ENCODE results near the gene PROX1. TPM values are rescaled to one million over a fixed set of nuclear protein-coding genes. Genes with fewer than 3 reads are reported as not detected.

PROX1 gene
- polyA plus RNA-seq, 1 donor (not counting 4 experiments of a cell fraction or from before 2014, with no cell fraction given): 0.20 TPM

DNA sequence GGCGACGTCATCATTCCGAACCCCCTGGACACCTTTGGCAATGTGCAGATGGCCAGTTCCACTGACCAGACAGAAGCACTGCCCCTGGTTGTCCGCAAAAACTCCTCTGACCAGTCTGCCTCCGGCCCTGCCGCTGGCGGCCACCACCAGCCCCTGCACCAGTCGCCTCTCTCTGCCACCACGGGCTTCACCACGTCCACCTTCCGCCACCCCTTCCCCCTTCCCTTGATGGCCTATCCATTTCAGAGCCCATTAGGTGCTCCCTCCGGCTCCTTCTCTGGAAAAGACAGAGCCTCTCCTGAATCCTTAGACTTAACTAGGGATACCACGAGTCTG is 10.0 kb downstream of the PROX1 start:
- Histone ChIP-seq H2AFZ (ENCODE audit: control insufficient read depth, low read length) (no peak overlapping the region), H3K9ac (ENCODE audit: control insufficient read depth, extremely low read depth, insufficient read depth, low read length) (no peak overlapping the region), H3K9me3 (ENCODE audit: control insufficient read depth, low read depth, low read length) (no peaks in the 10 kb centered on the region), H3K4me3 (ENCODE audit: control insufficient read depth in 2 of 3, extremely low read depth in 1 of 3, insufficient read depth in 2 of 3, low read depth in 1 of 3, low read length in 3 of 3) (no peak overlapping the region), H4K20me1 (ENCODE audit: control insufficient read depth, extremely low read depth, insufficient read depth, low read length) (no peaks in the 10 kb centered on the region), H3K36me3 (ENCODE audit: control insufficient read depth in 2 of 2, extremely low read depth in 1 of 2, insufficient read depth in 2 of 2, low read length in 2 of 2) (no peaks in the 10 kb centered on the region), H3K27ac (ENCODE audit: control insufficient read depth, insufficient read depth, low read length) (no peak overlapping the region), H3K4me2 (ENCODE audit: control insufficient read depth, extremely low read depth, insufficient read depth, low read depth, low read length) (no peak overlapping the region), H3K4me1 (ENCODE audit: control insufficient read depth, extremely low read depth, insufficient read depth, low read length) (no peaks in the 10 kb centered on the region), H3K27me3 (ENCODE audit: control insufficient read depth, extremely low read depth, insufficient read depth, low read length) (no peaks in the 10 kb centered on the region), H3K9me1 (ENCODE audit: control insufficient read depth, extremely low read depth, insufficient read depth, low read length) (no peaks in the 10 kb centered on the region), H3K79me2 (ENCODE audit: control insufficient read depth, insufficient read depth, low read length) (no peaks in the 10 kb centered on the region)
- no peak for DNase-seq (ENCODE audit: low read depth, low spot score)
- no peak for FAIRE-seq
- dilution Hi-C loops (cut with MboI; ENCODE audit: extremely low pct_ligation_motif_present, low sequenced_read_pairs): no loop called here
- TF ChIP-seq, protein P1, sequence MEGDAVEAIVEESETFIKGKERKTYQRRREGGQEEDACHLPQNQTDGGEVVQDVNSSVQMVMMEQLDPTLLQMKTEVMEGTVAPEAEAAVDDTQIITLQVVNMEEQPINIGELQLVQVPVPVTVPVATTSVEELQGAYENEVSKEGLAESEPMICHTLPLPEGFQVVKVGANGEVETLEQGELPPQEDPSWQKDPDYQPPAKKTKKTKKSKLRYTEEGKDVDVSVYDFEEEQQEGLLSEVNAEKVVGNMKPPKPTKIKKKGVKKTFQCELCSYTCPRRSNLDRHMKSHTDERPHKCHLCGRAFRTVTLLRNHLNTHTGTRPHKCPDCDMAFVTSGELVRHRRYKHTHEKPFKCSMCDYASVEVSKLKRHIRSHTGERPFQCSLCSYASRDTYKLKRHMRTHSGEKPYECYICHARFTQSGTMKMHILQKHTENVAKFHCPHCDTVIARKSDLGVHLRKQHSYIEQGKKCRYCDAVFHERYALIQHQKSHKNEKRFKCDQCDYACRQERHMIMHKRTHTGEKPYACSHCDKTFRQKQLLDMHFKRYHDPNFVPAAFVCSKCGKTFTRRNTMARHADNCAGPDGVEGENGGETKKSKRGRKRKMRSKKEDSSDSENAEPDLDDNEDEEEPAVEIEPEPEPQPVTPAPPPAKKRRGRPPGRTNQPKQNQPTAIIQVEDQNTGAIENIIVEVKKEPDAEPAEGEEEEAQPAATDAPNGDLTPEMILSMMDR (optimal IDR thresholded peaks at IDR 0.05 in 1 of 3, IDR thresholded peaks at IDR 0.05 in 1 of 3, conservative IDR thresholded peaks at IDR 0.05 in 1 of 3; ENCODE audit: extremely low read depth in 1 of 3, insufficient read depth in 2 of 3, low read length in 3 of 3): no peak
- no peak for TF ChIP-seq EZH2 (IDR thresholded peaks at IDR 0.05; ENCODE audit: low read length)

GRCh38 chr1:213998785-213999184 is 11.0 kb downstream of the PROX1 start:
- Histone ChIP-seq H3K4me1 (ENCODE audit: control insufficient read depth, extremely low read depth, insufficient read depth, low read length) (no peaks in the 10 kb centered on the region), H2AFZ (ENCODE audit: control insufficient read depth, low read length) (no peak overlapping the region), H3K9me1 (ENCODE audit: control insufficient read depth, extremely low read depth, insufficient read depth, low read length) (no peaks in the 10 kb centered on the region), H3K4me2 (ENCODE audit: control insufficient read depth, extremely low read depth, insufficient read depth, low read depth, low read length) (no peak overlapping the region), H3K27ac (ENCODE audit: control insufficient read depth, insufficient read depth, low read length) (no peak overlapping the region), H3K79me2 (ENCODE audit: control insufficient read depth, insufficient read depth, low read length) (no peaks in the 10 kb centered on the region), H3K4me3 (ENCODE audit: control insufficient read depth in 2 of 3, extremely low read depth in 1 of 3, insufficient read depth in 2 of 3, low read depth in 1 of 3, low read length in 3 of 3) (no peak overlapping the region), H3K9me3 (ENCODE audit: control insufficient read depth, low read depth, low read length) (no peaks in the 10 kb centered on the region), H3K27me3 (ENCODE audit: control insufficient read depth, extremely low read depth, insufficient read depth, low read length) (no peaks in the 10 kb centered on the region), H4K20me1 (ENCODE audit: control insufficient read depth, extremely low read depth, insufficient read depth, low read length) (no peaks in the 10 kb centered on the region), H3K9ac (ENCODE audit: control insufficient read depth, extremely low read depth, insufficient read depth, low read length) (no peak overlapping the region), H3K36me3 (ENCODE audit: control insufficient read depth in 2 of 2, extremely low read depth in 1 of 2, insufficient read depth in 2 of 2, low read length in 2 of 2) (no peaks in the 10 kb centered on the region)
- FAIRE-seq: no peak
- TF ChIP-seq, protein P1 (optimal IDR thresholded peaks at IDR 0.05 in 1 of 3, IDR thresholded peaks at IDR 0.05 in 1 of 3, conservative IDR thresholded peaks at IDR 0.05 in 1 of 3; ENCODE audit: extremely low read depth in 1 of 3, insufficient read depth in 2 of 3, low read length in 3 of 3): no peak
- TF ChIP-seq EZH2 (IDR thresholded peaks at IDR 0.05; ENCODE audit: low read length): no peak
- no peak for DNase-seq (ENCODE audit: low read depth, low spot score)
- dilution Hi-C loops (cut with MboI; ENCODE audit: extremely low pct_ligation_motif_present, low sequenced_read_pairs): no loop called here

Data from keratinocyte (primary cell).